Measurements from ENCODE around the gene MTG1. TPM values are rescaled to one million over a fixed set of nuclear protein-coding genes. Genes with fewer than 3 reads are reported as not detected.
A peak's percentile ranks its signal among the peaks of the same experiment; 100 is the strongest.

MTG1 gene
- total and polyA plus RNA-seq, 2 experiments from 2014 or later: 45.7 to 68.6 TPM

- Mint-ChIP-seq H3K27me3 (ENCODE audit: insufficient read depth, low read depth, poor library complexity) (peaks cover 31% of the 10 kb centered on the region), H3K36me3 (ENCODE audit: low read depth) (0 out of 3 replicates have a peak, but pooled peaks cover 3% of the 10 kb centered on the region), H3K9me3 (no peaks in the 10 kb centered on the region; the same call in 2 of the 3 replicates), H3K4me1 (no peaks in the 10 kb centered on the region), H3K27ac (no peak overlapping the region), H3K4me3 (peak overlapping the region; percentile 66)
- Histone ChIP-seq H3K4me3 (peak overlapping the region; percentile 68), H3K4me2 (peak overlapping the region; percentile 92), H3F3A (replicated peaks; ENCODE audit: low read depth) (no peaks in the 10 kb centered on the region), H2AFZ (no peak overlapping the region; the same call in 1 of the 2 replicates), H4K20me1 (replicated peaks; ENCODE audit: insufficient read depth) (no peaks in the 10 kb centered on the region; the same call in 1 of the 2 replicates), H3K36me3 (ENCODE audit: insufficient read depth) (no peaks in the 10 kb centered on the region), H3K27ac (ENCODE audit: low read depth) (no peak overlapping the region), H3K79me2 (replicated peaks; ENCODE audit: insufficient read depth) (no peaks in the 10 kb centered on the region), H3K4me1 (ENCODE audit: insufficient read depth) (peaks cover 5% of the 10 kb centered on the region; the same call in 1 of the 2 replicates), H3K27me3 (ENCODE audit: insufficient read depth) (peaks cover 46% of the 10 kb centered on the region), H3K9me2 (ENCODE audit: insufficient read depth) (no peaks in the 10 kb centered on the region)
- DNase-seq (ENCODE audit: low spot score): no peak
- peak; percentile 23 for ATAC-seq
- no peak for TF ChIP-seq ZNF462 (CRISPR knock-in tag; IDR thresholded peaks at IDR 0.05)
- no peak for TF ChIP-seq JUNB (IDR thresholded peaks at IDR 0.05; ENCODE audit: unreplicated experiment)
- TF ChIP-seq ZNF114 (CRISPR knock-in tag; IDR thresholded peaks at IDR 0.05): no peak
- no peak for TF ChIP-seq POLR2AphosphoS5 (IDR thresholded peaks at IDR 0.05; ENCODE audit: low read depth)
- TF ChIP-seq NANOG (IDR thresholded peaks at IDR 0.05; ENCODE audit: borderline replicate concordance): no peak
- no peak for TF ChIP-seq ZNF331 (CRISPR knock-in tag; IDR thresholded peaks at IDR 0.05; ENCODE audit: low read depth)
- TF ChIP-seq STAT1 (IDR thresholded peaks at IDR 0.05; ENCODE audit: unreplicated experiment): no peak
- TF ChIP-seq CREB1 (CRISPR knock-in tag; IDR thresholded peaks at IDR 0.05; ENCODE audit: low read depth): no peak
- TF ChIP-seq EZH2 (IDR thresholded peaks at IDR 0.05; ENCODE audit: low read depth, unreplicated experiment): no peak
- TF ChIP-seq ETS1 (IDR thresholded peaks at IDR 0.05): no peak
These were observed 13.9 kb upstream of the MTG1 start for GRCh38 chr10:133379801-133380666.
